ENCODE data around the gene FAM117B.

The FAM117B gene

DNA sequence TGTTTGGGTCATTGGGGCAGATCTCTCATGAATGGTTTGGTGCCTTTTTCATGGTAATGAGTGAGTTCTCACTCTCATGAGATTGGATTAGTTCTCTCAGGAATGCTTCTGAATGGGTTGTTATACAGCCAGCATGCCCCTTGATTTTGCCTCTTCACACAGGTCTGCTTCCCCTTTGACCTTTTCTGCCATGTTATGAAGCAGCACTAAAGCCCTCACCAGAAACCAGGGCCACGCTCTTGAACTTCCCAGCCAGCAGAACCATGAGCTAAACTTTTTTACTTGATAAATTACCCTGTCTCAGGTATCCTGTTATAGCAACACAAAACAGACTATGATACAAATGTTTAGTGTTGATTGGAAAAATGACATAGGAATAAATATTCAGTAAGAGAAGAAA is 179.5 kb downstream of the FAM117B start:
- DNase-seq (ENCODE audit: low spot score), result no peak

DNA sequence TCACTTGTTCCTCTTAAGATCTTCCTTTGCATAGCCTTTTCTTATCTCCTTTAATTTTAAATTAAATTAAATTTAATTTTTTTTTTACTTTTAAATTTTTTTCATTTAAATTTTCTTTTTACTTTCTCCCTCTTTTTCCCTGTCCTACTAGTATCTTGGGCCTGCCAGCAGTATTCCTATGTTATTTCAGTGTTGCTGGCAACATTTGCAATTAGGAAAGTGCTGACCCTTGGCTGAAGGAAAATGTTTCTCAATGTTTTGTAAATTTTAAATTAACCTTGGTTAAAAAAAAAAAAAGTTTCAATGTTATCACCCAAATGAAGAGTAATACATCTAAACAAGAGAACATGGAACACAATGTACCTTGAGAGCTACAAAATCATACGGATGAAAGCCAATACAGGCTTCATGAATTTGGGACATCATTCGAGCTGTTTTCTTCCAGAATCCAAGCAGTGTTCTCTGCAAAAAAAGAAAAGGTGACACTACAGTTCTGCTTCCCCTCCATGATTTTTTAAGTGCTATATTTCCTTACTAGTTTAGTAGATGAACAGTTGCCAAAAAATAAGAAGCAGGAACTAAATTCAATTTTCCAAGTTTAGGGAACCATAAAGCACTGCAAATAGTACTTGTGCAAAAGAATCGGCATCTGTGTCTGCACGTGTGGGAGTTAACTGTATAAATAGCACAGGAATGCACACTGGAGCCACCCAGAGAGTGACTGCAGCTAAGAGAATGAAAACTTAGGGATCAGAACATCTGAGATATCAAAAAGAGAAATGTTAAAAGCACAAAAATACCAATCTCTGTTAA is 181.0 kb downstream of the FAM117B start:
- DNase-seq (ENCODE audit: low spot score), result no peak

DNA sequence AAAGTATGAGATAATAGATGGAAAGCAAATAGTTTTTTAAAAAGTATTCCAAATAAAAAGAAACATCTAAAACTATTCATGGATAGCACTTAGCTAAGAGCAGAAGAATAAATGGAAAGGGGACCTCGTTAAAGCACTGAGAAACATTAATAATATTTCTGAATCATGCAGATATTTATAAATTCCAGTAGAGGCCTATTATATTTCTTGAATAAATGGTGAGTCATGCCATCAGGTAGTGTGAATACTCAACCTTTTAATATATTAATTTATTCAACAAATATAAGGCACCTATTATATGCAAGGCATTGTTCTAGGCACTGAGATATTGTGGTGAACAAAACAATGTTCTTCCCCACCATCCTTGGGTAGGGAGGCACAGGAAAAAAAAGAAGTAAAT is 183.0 kb downstream of the FAM117B start:
- no peak for DNase-seq (ENCODE audit: low spot score)

DNA sequence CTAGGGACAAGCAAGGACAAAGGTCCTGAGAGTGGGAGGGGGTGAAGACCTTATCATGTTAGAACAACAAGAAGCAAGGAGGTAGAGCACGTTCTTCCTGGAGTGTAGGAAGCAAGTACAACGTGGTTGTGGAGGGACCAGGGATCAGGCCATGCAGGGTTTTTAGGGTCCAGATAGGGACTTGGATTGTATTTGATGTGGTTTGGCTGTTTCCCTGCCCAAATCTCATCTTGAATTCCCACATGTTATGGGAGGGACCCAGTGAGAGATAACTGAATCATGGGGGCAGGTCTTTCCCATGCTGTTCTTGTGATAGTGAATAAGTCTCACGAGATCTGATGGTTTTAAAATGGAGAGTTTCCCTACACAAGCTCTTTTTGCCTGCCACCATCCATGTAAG is 183.6 kb downstream of the FAM117B start:
- no peak for DNase-seq (ENCODE audit: low spot score)

Small RNA genes within 50 kb of the gene (small RNA-seq; reads per million reads assigned to genes)
- 0 reads per million in 2 experiments for gene MTND4LP17

All from SK-N-DZ (cell line).